Measurements from ENCODE around the gene SLC16A8.

Gene SLC16A8

DNA sequence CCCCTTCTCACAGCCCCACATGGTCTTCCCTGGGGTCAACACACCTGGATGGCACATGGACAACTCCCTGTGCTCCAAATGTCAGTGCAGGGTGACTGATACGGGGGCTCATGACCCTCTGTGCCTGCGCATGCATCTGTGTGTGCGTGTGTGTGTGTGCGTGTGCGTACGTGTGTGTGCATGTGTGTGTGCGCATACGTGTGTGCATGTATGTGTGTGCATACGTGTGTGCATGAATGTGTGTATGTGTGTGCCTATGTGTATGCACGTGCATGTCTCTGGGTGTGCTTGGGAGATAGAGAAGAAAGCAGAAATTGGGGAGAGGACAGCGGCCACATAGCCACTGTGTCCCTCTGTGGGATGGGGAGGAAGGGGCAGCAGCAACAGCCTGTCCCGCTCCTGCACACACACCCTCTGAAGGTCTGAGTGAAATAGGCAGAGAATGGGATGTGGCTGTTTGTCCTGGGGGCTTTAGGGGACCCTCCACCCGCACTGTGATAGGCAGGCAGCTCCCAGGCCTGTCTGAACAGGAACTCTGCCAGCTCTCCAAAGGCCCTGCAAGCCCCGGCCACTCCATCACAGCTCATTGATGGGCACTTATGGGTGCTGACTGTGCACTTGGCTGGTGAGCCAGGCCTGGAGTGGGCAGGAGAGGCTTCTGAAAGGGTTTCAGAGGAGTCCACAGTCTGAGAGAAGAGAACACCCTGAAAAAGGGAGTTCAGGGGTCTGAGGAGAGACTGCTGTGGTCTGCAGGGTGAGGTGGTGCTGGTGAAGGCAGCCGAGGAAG lies 55.4 kb downstream of the SLC16A8 start:
- Histone ChIP-seq H3K27me3 (ENCODE audit: control insufficient read depth, insufficient read depth, low read length) (no peaks in the 10 kb centered on the region), H3K9ac (ENCODE audit: low read length) (no peak overlapping the region), H3K4me1 (ENCODE audit: control insufficient read depth, insufficient read depth, low read length) (peaks cover 12% of the 10 kb centered on the region), H3K4me3 (ENCODE audit: low read depth, low read length) (no peak overlapping the region), H3K27ac (ENCODE audit: low read depth, low read length) (no peak overlapping the region), H3K9me3 (ENCODE audit: control insufficient read depth, insufficient read depth, low read depth, low read length) (no peaks in the 10 kb centered on the region), H3K36me3 (ENCODE audit: control insufficient read depth, insufficient read depth, low read length) (no peaks in the 10 kb centered on the region)
